NCI-H1417 treated with DMSO at 0.1 percent for 48 hours (cell line): ENCODE results near the gene WDR83.
A peak's percentile ranks its signal among the peaks of the same experiment; 100 is the strongest.

Experiments used
- DNase-seq: peaks from one replicate; lab custom pipeline; 2025; lab: John Stamatoyannopoulos, UW

Gene WDR83

GRCh38 chr19:12720296-12720695 lies 53.7 kb downstream of the WDR83 start:
- no peak for DNase-seq

GRCh38 chr19:12720851-12721655 lies 54.4 kb downstream of the WDR83 start:
- DNase-seq, result no peak

GRCh38 chr19:12721656-12722565 lies 55.3 kb downstream of the WDR83 start:
- DNase-seq, result no peak

- DNase-seq, result peak; percentile 90
Measured at GRCh38 chr19:12722566-12723380, 56.2 kb downstream of the WDR83 start.

GRCh38 chr19:12723381-12723640 lies 56.7 kb downstream of the WDR83 start:
- DNase-seq, result no peak

GRCh38 chr19:12723641-12724426 lies 57.2 kb downstream of the WDR83 start, which contains the start of gene TNPO2:
Gene TNPO2, minus strand, starts transcription at chr19:12723932. Its CDS starts 2,955 bp downstream, at chr19:12720977.
- no peak for DNase-seq
